GM18505 (cell line): ENCODE results near the gene GRPEL2.
"Not testable (repeated sequence)": the region's sequence is repeated elsewhere in the genome, so short reads cannot be mapped to it uniquely, and the experiment has no call there.

Experiments used
- ATAC-seq: cut with Tn5 transposase; IDR thresholded peaks from one replicate; pipeline ENCODE4 v1.9.1; 2021; ENCODE audit not compliant: unreplicated experiment
- POLR2A ChIP-seq: IDR thresholded peaks from 4 replicates; pipeline ENCODE4 v1.6.1; 2011; ENCODE audit warnings: borderline replicate concordance; ENCODE audit not compliant: insufficient read depth, insufficient read length; ENCODE audit errors: extremely low read depth

The GRPEL2 gene

DNA sequence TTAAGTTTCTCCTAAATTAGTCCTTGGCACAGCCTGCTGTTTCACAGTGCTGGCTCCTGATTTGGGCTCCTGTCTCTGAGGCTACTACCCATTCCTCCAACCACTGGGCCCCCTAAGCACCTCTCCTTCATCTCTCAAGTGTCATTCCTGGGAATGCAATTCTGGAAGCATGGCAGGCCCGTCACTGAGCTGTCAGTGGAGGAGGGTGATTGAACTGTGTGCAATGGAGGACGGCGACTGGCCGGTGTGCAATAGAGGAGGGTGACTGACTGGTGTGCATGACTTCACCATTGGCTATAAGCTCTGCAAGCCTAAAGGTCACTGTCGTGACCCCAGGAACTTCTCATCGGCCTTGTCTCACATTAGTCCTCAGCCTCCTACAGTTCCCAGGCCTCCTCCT, 46.2 kb downstream of the GRPEL2 start:
- no peak for TF ChIP-seq POLR2A
- no peak for ATAC-seq

DNA sequence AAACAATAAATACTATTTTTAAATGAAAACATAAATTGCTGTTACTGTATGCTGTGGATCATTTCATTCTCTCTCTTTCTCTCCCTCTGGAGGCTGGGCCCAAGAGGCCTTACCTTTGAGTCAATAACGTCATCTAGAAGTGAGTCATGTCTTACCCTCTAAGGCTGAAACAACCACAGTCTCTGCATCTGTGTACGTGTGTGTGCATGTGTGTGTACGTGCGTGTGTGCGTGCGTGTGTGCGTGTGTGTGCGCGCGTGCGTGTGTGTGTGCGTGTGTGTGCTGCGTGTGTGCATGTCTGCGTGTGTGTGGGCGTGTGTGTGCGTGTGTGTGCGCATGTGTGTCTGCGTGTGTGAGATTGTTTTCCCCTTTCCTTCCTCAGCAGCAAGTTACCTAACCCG, 47.4 kb downstream of the GRPEL2 start:
- no peak for TF ChIP-seq POLR2A
- no peak for ATAC-seq

DNA sequence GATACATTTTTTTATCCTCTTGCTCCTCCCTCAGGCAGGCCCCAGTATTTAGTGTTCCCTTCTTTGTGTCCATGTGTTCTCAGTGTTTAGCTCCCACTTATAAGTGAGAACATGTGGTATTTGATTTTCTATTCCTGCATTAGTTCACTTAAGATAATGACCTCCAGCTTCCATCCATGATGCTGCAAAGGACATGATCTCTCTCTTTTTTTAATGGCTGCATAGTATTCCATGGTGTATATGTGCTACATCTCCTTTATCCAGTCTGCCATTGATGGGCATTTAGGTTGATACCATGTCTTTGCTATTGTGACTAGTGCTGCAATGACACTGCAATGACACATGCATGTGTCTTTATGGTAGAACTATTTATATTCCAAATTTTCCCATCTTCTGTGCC, 49.7 kb downstream of the GRPEL2 start:
- not testable (repeated sequence) for ATAC-seq

- ATAC-seq, result no peak
- no peak for TF ChIP-seq POLR2A
These were observed 52.2 kb downstream of the GRPEL2 start for GRCh38 chr5:149397530-149397929.

DNA sequence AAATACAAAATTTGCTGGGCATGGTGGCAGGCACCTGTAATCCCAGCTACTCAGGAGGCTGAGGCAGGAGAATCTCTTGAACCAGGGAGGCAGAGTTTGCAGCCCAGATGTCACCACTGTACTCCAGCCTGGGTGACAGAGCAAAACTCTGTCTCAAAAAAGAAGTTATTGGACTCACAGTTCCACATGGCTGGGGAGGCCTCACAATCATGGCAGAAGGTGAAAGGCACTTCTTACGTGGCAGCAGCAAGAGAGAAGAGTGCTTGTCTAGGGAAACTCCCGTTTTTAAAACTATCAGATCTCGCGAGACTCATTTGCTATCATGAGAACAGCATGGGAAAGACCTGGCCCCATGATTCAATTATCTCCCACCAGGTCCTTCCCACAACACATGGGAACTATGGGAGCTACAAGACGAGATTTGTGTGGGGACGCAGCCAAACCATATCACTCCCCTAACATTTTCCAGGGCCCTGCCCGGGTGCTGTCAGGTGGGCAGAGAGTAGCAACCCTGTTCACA, 53.5 kb downstream of the GRPEL2 start:
- ATAC-seq, result not testable (repeated sequence)

DNA sequence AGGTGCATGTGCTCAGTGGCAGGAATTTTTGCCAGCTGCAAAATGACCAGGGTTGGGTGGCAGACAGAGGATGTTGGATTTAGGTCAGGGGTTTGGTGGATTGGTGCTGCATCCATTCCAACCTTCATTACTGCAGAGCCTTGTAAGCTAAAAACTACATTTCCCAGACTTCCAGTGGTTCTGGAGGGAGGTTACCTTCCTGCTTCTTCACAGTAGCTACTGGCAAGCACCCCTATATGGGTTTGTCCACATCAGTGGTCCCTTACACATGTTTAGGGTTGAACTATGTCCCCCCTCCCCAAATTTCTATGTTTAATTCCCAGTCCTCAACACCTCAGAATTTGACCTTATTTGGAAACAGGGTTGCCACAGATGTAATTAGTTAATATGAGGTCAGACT, 54.5 kb downstream of the GRPEL2 start:
- TF ChIP-seq POLR2A, result no peak
- ATAC-seq, result no peak

DNA sequence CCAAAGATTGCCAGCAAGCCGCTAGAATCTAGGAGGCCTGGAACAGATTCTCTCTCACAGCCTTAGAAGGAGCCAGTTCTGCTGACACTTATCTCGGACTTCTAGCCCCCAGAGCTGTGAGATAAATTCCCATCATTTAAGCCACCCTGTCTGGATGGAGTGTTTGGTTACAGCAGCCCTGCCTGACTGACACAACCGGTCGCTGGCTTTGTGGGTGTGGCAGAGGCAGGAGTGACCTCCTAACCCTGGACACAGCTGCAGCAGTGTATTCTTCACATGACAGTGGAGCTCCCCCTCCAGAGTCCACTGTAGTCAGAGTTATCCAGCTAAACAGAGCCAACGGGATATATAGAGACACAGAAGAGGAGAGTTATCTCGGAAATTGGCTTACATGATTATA, 55.0 kb downstream of the GRPEL2 start:
- TF ChIP-seq POLR2A, result no peak
- no peak for ATAC-seq

GRCh38 chr5:149401051-149401450, 55.8 kb downstream of the GRPEL2 start:
- no peak for ATAC-seq
- TF ChIP-seq POLR2A, result no peak

DNA sequence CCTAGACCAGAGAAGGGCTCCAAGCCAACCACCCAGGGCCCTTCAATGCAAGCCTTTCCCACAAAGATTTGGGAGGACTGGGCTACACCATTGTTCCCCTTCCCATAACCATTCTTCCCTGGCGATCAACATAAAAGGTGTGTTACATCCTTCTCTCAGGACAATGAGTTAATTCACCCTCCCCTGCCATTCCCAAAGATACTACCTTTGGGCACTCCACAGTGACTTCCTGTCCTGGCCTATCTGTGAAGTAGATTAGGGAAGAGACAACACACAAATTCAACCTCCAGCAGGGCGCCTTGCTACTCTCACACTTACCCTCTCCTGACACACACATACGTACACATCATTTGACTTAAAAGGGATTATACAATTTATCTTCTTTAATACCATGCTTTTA, 57.0 kb downstream of the GRPEL2 start:
- no peak for ATAC-seq

More for the DNA sequence above, 57.0 kb downstream of the GRPEL2 start:
- no peak for TF ChIP-seq POLR2A
